ENCODE measurements around the gene CD69.

CD69 gene

GRCh38 chr12:9781360-9781759 lies 20.7 kb upstream of the CD69 start:
- no peak for DNase-seq (ENCODE audit: low spot score)

DNA sequence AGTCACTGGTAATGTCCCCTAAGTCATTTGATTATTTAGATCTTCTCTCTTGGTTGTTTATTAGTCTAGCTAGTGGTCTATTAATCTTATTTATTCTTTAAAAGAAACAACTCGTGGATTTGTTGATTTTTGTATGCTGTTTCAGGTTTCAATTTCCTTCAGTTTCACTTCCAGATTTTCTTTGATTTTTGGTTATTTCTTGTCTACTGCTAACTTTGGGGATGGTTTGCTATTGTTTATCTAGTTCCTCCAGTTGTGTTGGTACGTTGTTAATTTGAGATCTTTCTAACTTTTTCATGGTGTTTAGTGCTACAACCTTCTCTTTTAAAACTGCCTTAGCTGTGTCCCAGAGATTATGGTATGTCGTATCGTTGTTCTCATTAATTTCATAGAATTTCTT lies 18.5 kb upstream of the CD69 start:
- no peak for DNase-seq (ENCODE audit: low spot score)

- no peak for DNase-seq (ENCODE audit: low spot score)
These were observed 16.1 kb upstream of the CD69 start for GRCh38 chr12:9776781-9777180.

GRCh38 chr12:9773216-9773877 lies 12.6 kb upstream of the CD69 start:
- no peak for DNase-seq (ENCODE audit: low spot score)

GRCh38 chr12:9763025-9763424 lies 2.3 kb upstream of the CD69 start:
- DNase-seq (ENCODE audit: low spot score), result no peak

- DNase-seq (ENCODE audit: low spot score), result no peak
These were observed 1.7 kb upstream of the CD69 start for GRCh38 chr12:9762369-9762768.

DNA sequence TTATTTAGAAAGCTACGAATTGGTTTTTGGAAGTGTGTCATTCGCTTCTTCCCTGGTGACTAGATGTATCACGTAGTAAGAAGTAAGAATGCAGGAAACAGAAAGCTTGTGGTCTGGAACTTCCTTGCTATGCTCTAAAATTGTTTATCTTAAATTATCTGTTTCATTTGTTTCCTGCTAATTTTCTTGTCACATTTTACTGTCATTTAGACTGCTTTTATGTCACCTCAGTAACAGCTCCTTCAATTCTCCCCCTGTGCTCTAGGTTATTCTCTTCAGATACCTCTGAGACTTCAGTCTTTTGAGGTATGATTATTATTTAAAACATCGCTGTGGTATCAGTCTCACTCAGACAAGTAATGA lies 699 bp upstream of the CD69 start:
- no peak for DNase-seq (ENCODE audit: low spot score)

GRCh38 chr12:9760120-9760519 lies 581 bp downstream of the CD69 start:
- DNase-seq (ENCODE audit: low spot score), result no peak

- DNase-seq (ENCODE audit: low spot score), result no peak
These were observed 1.0 kb downstream of the CD69 start for GRCh38 chr12:9759694-9760093.

DNA sequence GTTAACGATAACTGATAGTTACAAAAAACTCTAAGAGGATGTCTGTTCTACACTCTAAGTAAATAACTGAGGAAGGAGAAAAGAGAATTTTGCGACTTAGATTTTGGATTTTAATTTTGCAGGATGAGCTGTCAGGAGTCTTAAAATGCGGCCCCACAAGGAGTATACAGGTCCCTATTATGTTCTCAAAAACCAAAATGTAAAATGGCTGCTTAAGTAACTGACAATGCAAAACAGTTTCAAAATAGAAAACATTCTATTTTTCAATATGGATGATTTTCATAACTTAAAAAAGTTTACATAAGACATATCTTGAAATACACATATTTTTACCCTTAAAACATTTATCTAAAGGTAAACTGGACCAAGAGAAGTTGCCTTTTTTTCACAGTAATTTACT lies 2.6 kb downstream of the CD69 start:
- DNase-seq (ENCODE audit: low spot score), result no peak

DNA sequence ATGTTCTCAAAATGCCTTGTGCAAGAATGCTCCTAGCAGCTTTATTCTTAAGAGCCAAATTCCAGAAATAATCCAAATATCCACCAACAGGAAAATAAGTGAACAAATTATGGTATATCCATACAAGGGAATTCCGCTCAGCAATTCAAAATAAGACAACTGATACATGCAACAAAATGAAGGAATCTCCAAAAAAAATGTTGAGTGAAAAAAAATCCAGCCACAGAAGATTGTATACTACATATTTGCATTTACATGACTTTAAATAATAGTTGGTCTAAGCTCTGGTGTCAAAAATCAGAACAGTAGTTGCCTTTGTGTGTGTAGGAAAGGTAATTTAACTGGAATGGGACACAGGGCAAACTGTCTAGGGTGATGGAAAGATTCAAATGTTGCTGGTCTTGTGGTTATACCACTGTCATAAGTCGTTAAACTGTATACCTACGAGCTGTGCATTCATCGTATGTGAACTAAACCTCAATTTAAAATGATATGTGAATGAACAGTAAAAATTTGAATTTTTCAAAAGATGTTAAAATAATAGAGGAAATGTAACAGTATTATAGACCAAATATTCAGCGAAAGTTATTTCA lies 3.2 kb downstream of the CD69 start:
- DNase-seq (ENCODE audit: low spot score), result no peak

DNA sequence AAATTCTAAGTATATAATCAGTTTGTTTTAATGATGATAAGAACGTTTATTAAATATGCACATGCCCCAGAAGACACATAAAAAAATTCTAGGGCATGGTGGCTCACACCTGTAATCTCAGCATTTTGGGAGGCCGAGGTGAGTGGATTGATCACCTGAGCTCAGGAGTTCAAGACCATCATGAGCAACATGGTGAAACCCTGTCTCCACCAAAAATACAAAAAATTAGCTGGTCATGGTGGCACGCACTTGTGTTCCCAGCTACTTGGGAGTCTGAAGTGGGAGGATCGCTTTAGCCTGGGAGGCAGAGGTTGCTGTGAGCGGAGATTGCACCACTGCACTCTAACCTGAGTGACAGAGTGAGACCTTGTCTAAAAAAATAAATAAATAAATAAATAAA lies 4.0 kb downstream of the CD69 start:
- no peak for DNase-seq (ENCODE audit: low spot score)

DNA sequence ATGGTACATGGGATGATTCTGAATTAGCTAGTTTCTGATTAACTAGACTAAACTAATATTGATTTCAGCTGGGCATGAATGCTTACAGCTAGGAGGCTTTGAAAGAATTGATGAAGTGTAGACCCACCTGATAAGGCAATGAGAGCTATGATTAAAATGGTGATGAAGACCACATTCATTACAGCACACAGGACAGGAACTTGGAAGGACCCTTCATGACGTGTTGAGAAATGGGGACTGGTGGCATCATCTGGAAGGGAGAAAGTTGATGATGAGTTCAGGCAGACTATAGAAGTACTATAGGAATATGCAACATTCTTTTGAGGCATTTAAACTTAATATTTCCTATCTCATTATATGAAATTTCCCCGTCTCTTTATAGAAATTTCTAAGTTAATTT lies 4.5 kb downstream of the CD69 start:
- DNase-seq (ENCODE audit: low spot score), result no peak

GRCh38 chr12:9755567-9755966 lies 5.1 kb downstream of the CD69 start:
- no peak for DNase-seq (ENCODE audit: low spot score)

DNA sequence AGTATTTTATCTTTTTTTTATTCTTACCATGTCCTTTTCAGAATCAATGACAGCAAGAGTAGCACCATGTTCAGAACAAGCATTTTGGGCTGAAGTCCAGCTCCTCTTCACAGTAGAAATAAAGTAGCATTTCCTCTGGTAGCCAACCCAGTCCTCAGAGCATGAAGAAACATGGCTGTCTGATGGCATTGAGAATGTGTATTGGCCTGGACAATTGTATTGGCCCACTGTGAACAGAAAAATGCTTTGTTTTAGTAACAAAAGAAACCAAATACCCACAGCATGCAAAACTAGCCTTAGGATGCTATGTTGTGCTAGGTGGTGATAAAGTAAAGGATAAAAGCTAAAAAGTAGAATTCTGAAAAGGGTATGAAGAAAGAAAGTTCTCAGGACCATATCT lies 5.7 kb downstream of the CD69 start:
- no peak for DNase-seq (ENCODE audit: low spot score)

DNA sequence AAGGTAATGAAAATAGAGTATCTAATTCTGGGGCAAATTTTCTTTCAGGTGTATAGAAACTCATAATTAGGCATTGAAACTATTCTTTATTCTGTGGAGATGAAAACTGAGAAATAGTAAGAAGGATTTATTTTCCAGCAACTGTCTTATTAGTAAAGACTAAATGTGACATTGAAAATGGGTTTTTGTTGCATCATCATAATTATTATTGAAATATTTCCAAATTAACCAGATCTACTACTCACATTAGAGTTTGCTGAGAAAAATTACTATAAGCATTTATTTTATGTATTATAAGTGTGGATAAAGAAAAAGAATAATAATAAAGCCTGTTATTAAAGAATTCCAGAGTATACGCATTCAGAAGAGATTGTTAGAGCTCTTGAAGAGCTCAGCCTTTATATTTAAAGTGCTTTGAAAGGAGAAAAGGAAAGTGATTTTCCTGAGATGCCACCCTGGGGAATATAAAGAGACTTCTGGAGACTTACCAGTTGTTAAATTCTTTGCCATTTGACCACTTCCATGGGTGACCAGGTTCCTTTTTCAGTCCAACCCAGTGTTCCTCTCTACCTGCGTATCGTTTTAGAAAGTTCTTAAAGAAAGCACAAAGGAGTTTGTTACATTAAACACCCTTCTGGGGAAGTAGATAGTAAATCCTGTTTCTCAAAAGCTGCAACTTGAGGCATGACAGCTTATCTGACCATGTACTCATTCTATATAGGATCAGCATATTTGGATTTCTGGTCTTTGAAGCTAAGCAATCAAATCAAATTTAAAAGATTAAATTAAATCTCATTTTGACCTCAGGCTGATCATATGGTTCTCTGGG lies 6.4 kb downstream of the CD69 start:
- DNase-seq (ENCODE audit: low spot score), result no peak

DNA sequence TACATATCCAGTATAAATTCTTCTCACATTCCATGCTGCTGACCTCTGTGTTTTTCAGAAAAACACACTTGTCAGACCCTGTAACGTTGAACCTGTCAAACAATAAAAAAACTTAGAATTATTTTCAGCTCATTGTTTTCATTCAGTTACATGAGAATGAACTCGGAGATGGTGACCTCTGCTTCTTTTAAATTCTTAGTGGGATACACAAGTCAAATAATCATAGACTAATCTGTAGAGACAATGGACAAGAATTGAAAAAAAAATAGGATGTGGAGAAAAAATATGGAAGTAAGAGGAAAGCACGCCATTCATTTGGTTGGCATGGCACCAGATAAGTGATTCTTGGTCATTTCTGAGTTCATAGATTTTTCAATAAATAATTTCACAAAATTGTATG lies 7.2 kb downstream of the CD69 start:
- DNase-seq (ENCODE audit: low spot score), result no peak

DNA sequence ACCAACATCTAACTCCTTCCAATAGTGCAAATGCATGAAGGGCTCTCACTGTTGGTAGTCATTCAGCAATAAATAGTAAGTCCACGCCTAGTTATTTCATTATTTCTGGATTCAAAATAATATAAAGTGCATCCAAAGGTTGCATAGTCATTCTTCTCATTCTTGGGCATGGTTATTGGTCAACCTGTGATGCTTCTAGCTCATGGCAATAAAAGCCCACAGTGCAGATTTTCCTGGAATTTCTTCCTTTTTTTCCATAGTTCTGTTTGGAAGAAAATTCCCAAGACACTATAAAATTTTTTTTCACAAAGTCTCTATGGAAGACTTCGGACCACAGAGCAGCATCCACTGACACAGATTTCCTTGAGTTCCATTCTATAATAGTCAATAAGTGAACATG lies 7.6 kb downstream of the CD69 start:
- DNase-seq (ENCODE audit: low spot score), result no peak

- DNase-seq (ENCODE audit: low spot score), result no peak
These were observed 8.4 kb downstream of the CD69 start for GRCh38 chr12:9752145-9752933.

DNA sequence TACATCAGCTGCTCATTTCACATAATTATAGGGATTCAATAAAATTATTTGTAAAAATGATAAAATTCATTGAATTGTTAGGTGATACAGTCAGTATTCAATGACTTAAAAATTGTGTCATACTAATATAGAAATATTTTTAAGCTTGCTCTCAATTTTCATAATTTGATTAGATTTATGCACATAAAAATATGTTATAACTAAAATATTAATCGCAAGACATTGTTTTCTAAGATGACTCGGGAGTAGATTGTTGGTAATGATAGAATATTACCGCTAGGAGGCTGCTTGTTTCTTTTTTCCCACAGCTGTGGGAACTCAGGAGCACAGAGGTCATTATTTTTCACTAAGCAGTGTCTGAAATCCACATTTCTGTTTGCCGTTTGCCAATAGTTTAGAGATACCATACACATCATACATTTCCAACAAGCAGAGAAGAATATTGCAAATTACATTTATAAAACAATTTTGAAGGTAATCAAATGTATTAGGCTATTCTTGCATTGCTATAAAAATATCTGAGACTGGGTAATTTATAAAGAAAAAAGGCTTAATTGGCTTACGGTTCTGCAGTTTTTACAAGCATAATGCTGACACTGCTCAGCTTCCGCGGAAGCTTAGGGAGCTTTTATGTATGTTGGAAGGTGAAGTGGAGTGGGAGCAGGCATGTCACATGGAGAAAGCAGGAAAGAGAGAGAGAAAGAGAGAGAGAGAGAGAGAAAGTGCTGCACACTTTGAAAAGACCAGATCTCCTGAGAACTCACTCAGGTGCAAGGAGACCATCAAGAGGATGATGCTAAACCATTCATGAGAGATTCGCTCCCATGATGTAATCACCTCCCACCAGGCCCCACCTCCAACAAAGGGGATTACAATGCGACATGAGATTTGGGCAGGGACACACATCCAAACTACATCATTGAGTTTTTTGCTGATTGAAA lies 9.2 kb downstream of the CD69 start:
- peak; percentile 65 for DNase-seq (ENCODE audit: low spot score)
